Adrenal gland (tissue), 5 donors: ENCODE measurements around the gene FRS2.

Experiments used
- POLR2A ChIP-seq, 2 donors: fragments of 450-650 bp; IDR thresholded peaks; one replicate each; pipeline ENCODE4 v1.6.1; 2017; ENCODE audit warnings: antibody characterized with exemption in 2 of 2, mild to moderate bottlenecking in 2 of 2, moderate library complexity in 1 of 2
- TF ChIP-seq, protein P1 (sequence below), 6 experiments: fragments of 450-650 bp in 4 of 6; fragments of 200-600 bp in 2 of 6; sonication (generic) in 1 of 6; IDR thresholded peaks; 1 replicate in 5 of 6; 2 replicates in 1 of 6; pipeline versions ENCODE4 v1.5.1 to v1.8.0; 2016 to 2021; ENCODE audit warnings: antibody characterized with exemption in 6 of 6, mild to moderate bottlenecking in 2 of 6, moderate library complexity in 1 of 6
- donor health status: DM: no; HTN: no; CAD: no.

DNA sequence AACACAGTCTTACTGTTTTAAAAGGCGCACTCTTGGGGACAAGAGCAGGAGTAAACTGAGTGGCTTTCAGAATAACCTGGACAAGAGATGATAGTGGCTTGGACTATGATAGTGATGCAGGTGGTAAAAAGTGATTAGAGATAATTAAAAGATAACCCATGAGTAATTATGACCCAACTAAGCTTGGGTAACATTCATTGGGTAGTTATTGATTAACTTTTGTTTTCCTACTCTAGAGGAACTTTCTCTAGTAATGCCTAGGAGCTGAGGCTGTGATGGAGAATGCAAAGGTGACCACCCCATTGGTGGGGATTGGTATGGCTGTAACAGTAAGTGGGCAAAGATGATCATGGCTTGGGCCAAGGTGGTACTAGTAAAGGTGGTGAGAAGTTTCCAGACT, 22.3 kb upstream of the FRS2 start:
- TF ChIP-seq, protein P1, sequence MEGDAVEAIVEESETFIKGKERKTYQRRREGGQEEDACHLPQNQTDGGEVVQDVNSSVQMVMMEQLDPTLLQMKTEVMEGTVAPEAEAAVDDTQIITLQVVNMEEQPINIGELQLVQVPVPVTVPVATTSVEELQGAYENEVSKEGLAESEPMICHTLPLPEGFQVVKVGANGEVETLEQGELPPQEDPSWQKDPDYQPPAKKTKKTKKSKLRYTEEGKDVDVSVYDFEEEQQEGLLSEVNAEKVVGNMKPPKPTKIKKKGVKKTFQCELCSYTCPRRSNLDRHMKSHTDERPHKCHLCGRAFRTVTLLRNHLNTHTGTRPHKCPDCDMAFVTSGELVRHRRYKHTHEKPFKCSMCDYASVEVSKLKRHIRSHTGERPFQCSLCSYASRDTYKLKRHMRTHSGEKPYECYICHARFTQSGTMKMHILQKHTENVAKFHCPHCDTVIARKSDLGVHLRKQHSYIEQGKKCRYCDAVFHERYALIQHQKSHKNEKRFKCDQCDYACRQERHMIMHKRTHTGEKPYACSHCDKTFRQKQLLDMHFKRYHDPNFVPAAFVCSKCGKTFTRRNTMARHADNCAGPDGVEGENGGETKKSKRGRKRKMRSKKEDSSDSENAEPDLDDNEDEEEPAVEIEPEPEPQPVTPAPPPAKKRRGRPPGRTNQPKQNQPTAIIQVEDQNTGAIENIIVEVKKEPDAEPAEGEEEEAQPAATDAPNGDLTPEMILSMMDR (IDR thresholded peaks at IDR 0.05), result no peak
- no peak for TF ChIP-seq POLR2A (IDR thresholded peaks at IDR 0.05)
